Chondrocyte (in vitro differentiated cells): ENCODE results near the gene SPART. TPM values are rescaled to one million over a fixed set of nuclear protein-coding genes. Genes with fewer than 3 reads are reported as not detected.

Experiments
- DNase-seq: peaks from one replicate; pipeline ENCODE4 v3.0.0; 2021; ENCODE audit warnings: mixed read lengths, low spot score
- H3K27ac Mint-ChIP-seq: one replicate; pipeline ENCODE4 v1.8.0; 2021; ENCODE audit warnings: mild to moderate bottlenecking, moderate library complexity, mixed read lengths; ENCODE audit not compliant: unreplicated experiment
- H3K27me3 Mint-ChIP-seq: 2 replicates; pipeline ENCODE4 v1.8.0; 2021; ENCODE audit warnings: low read depth, mixed read lengths
- H3K36me3 Mint-ChIP-seq: 2 replicates; pipeline ENCODE4 v1.8.0; 2021; ENCODE audit warnings: low read depth, mixed read lengths
- H3K4me1 Mint-ChIP-seq: 2 replicates; pipeline ENCODE4 v1.8.0; 2021; ENCODE audit warnings: low read depth, mild to moderate bottlenecking, mixed read lengths
- H3K4me3 Mint-ChIP-seq: one replicate; pipeline ENCODE4 v1.8.0; 2021; ENCODE audit warnings: mild to moderate bottlenecking, moderate library complexity, mixed read lengths; ENCODE audit not compliant: unreplicated experiment
- H3K9me3 Mint-ChIP-seq: 2 replicates; pipeline ENCODE4 v1.8.0; 2021; ENCODE audit warnings: low read depth, mixed read lengths
- long read RNA-seq: library from polyadenylated mRNA; stranded (forward); transcript quantifications from one replicate; pipeline ENCODE4 v2.0.0, GENCODE V29; 2021
- total RNA-seq: library from RNA; stranded (reverse); gene quantifications from 3 replicates; pipeline ENCODE4 v1.2.1, GENCODE V29; 2021
- TF ChIP-seq, protein P1 (sequence below): fragments of 200-600 bp; sonication (generic); IDR thresholded peaks from 2 replicates; pipeline ENCODE4 v1.5.0; 2021; ENCODE audit warnings: antibody characterized with exemption, mild to moderate bottlenecking, moderate library complexity

The SPART gene, protein sequence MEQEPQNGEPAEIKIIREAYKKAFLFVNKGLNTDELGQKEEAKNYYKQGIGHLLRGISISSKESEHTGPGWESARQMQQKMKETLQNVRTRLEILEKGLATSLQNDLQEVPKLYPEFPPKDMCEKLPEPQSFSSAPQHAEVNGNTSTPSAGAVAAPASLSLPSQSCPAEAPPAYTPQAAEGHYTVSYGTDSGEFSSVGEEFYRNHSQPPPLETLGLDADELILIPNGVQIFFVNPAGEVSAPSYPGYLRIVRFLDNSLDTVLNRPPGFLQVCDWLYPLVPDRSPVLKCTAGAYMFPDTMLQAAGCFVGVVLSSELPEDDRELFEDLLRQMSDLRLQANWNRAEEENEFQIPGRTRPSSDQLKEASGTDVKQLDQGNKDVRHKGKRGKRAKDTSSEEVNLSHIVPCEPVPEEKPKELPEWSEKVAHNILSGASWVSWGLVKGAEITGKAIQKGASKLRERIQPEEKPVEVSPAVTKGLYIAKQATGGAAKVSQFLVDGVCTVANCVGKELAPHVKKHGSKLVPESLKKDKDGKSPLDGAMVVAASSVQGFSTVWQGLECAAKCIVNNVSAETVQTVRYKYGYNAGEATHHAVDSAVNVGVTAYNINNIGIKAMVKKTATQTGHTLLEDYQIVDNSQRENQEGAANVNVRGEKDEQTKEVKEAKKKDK
- 93.6 to 97.1 TPM (median 95.6 TPM) in 3 replicates for total RNA-seq
- long read RNA-seq, full-length matches to known transcripts: 226 of 381 reads
- long read RNA-seq, partial matches to known transcripts: 5 of 381 reads
- long read RNA-seq, other reads (novel, unspliced or antisense): 150 of 381 reads

- TF ChIP-seq, protein P1, sequence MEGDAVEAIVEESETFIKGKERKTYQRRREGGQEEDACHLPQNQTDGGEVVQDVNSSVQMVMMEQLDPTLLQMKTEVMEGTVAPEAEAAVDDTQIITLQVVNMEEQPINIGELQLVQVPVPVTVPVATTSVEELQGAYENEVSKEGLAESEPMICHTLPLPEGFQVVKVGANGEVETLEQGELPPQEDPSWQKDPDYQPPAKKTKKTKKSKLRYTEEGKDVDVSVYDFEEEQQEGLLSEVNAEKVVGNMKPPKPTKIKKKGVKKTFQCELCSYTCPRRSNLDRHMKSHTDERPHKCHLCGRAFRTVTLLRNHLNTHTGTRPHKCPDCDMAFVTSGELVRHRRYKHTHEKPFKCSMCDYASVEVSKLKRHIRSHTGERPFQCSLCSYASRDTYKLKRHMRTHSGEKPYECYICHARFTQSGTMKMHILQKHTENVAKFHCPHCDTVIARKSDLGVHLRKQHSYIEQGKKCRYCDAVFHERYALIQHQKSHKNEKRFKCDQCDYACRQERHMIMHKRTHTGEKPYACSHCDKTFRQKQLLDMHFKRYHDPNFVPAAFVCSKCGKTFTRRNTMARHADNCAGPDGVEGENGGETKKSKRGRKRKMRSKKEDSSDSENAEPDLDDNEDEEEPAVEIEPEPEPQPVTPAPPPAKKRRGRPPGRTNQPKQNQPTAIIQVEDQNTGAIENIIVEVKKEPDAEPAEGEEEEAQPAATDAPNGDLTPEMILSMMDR: peak; percentile 98
- peak within 1 kb of the TSS; percentile 100 for H3K27ac Mint-ChIP-seq
- no peaks in the 10 kb centered on the region for H3K27me3 Mint-ChIP-seq
- no peaks in the 10 kb centered on the region for H3K9me3 Mint-ChIP-seq
- H3K36me3 Mint-ChIP-seq: peaks cover 2% of the 10 kb centered on the region
- DNase-seq: peak; percentile 96
- peak within 1 kb of the TSS; percentile 92 for H3K4me3 Mint-ChIP-seq
- H3K4me1 Mint-ChIP-seq: peaks cover 42% of the 10 kb centered on the region
Measured at GRCh38 chr13:36346222-36347083, at the start of gene SPART. Gene SPART, minus strand, starts transcription at chr13:36346394. Its CDS starts 10,564 bp downstream, at chr13:36335830.

DNA sequence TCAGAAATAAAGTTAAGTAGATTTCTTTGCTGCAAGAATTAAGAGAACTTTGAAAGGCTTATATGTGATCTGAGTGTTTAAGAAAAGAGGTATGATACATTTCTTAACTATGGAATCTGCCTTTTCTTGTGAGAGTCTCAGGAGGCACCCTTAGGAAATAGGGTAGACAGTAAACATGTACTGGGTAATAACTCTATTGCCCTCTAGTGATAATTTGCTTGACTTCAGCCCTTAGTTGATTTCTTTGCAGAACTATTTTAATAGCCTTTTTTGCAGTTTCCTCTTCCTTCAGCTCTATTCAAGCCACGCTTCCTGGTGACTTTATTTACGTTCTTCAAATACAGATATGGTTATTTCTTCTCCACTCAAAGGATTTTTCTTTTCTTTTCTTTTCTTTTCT is 49.1 kb upstream of the SPART start:
- no peak overlapping the region for H3K4me3 Mint-ChIP-seq
- TF ChIP-seq, protein P1: peak; percentile 82
- DNase-seq: no peak
- peaks cover 1% of the 10 kb centered on the region for H3K36me3 Mint-ChIP-seq
- H3K27ac Mint-ChIP-seq: no peak overlapping the region
- H3K27me3 Mint-ChIP-seq: peaks cover 11% of the 10 kb centered on the region
- H3K4me1 Mint-ChIP-seq: peaks cover 6% of the 10 kb centered on the region
- H3K9me3 Mint-ChIP-seq: peaks cover 9% of the 10 kb centered on the region

DNA sequence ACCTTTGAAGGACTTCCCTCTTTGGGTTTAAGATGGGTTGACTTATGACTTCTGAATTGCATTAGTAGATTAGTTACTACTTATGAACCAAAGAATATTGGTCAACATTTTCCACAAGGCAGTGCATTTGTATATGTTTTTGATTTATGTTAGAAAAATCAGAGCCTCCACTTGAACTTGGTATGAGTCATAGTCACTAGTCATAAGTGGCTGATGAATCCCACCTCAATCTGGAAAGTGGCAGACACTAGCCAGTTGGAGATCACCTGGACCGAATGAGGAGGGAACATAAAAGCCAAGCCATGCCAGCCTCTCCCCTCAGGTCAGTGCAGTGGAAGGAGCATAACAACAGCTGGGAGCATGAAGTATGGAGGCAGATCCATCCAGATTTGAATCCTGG is 39.3 kb upstream of the SPART start:
- TF ChIP-seq, protein P1: no peak
- DNase-seq: no peak
- H3K36me3 Mint-ChIP-seq: peaks cover 2% of the 10 kb centered on the region
- H3K27me3 Mint-ChIP-seq: peaks cover 17% of the 10 kb centered on the region
- no peaks in the 10 kb centered on the region for H3K9me3 Mint-ChIP-seq
- no peaks in the 10 kb centered on the region for H3K4me1 Mint-ChIP-seq
- H3K27ac Mint-ChIP-seq: no peak overlapping the region
- H3K4me3 Mint-ChIP-seq: no peak overlapping the region

GRCh38 chr13:36382030-36382429 is 35.8 kb upstream of the SPART start:
- no peak overlapping the region for H3K4me3 Mint-ChIP-seq
- peaks cover 6% of the 10 kb centered on the region for H3K27me3 Mint-ChIP-seq
- H3K27ac Mint-ChIP-seq: no peak overlapping the region
- H3K9me3 Mint-ChIP-seq: no peaks in the 10 kb centered on the region
- H3K4me1 Mint-ChIP-seq: no peaks in the 10 kb centered on the region
- H3K36me3 Mint-ChIP-seq: no peaks in the 10 kb centered on the region
- no peak for DNase-seq
- TF ChIP-seq, protein P1: no peak
